ENCODE data around the gene DNAH2. TPM values are rescaled to one million over a fixed set of nuclear protein-coding genes. Genes with fewer than 3 reads are reported as not detected.
"Not testable (repeated sequence)": the region's sequence is repeated elsewhere in the genome, so short reads cannot be mapped to it uniquely, and the experiment has no call there.

Gene DNAH2
- total and polyA plus RNA-seq, 9 of the 15 experiments (the other 6 are each of a cell fraction or from before 2014, with no cell fraction given): 0.03 TPM; not detected in 8

DNA sequence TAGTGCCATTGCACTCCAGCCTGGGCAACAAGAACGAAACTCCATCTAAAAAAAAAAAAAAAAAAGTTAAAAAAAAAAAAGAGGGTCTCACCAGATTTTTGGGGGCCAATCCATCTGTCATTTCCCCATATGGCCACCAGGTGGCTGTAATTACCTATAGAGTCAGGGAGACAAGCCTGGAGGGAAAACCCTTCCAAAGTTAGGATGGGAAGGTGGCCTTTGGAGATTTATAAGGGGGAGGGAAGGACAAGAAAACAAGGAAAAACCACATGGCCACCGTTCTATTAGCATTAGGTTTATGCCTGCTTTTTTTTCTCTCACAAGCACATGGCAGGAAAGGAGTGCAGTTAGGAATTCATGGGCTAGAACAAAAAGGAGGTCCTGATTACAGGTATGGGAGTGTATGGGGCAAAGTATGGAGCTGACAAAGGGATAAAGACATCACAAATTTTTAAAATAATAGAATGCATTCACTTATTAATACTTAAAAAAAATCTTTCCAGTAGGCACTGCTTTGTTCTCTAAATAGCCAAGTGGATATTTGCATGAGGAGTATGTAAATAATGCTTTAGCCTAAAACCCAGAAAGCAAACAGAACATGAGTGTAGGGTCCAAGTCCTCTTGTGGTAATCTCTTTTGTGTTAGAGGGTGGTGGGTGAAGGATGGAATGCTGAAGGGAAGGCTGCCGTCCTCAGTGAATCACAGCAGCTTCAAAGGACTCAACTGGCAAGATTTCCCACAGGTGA, 145.3 kb downstream of the DNAH2 start (continued):
- no peak for TF ChIP-seq GATA2 (CRISPR knock-in tag; IDR thresholded peaks at IDR 0.05)
- no peak for TF ChIP-seq CREBBP (IDR thresholded peaks at IDR 0.05; ENCODE audit: low read depth, low read length)
- no peak for TF ChIP-seq SLC30A9 (CRISPR knock-in tag; IDR thresholded peaks at IDR 0.05)
- TF ChIP-seq, protein P1, sequence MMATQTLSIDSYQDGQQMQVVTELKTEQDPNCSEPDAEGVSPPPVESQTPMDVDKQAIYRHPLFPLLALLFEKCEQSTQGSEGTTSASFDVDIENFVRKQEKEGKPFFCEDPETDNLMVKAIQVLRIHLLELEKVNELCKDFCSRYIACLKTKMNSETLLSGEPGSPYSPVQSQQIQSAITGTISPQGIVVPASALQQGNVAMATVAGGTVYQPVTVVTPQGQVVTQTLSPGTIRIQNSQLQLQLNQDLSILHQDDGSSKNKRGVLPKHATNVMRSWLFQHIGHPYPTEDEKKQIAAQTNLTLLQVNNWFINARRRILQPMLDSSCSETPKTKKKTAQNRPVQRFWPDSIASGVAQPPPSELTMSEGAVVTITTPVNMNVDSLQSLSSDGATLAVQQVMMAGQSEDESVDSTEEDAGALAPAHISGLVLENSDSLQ (IDR thresholded peaks at IDR 0.05): no peak
- TF ChIP-seq IFI16 (CRISPR knock-in tag; IDR thresholded peaks at IDR 0.05): no peak
- TF ChIP-seq ZNF41 (CRISPR knock-in tag; conservative IDR thresholded peaks at IDR 0.05): no peak

DNA sequence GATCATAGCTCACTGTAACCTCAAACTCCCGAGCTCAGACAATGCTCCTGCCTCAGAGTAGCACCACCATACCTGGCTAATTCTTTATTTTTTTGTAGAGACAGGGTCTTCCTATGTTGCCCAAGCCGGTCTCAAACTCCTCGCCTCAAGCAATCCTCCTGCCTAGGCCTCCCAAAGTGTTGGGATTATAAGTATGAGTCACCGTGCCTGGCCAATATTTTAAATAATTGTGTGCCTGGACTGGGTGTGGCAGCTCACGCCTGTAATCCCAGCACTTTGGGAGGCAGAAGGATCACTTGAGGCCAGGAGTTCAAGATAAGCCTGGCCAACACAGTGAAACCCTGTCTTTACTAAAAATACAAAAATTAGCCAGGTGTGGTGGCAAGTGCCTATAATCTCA, 146.8 kb downstream of the DNAH2 start:
- BruUV-seq (replicated peaks); H3K9me3 ChIP-seq (replicated peaks; ENCODE audit: control insufficient read depth, insufficient read depth, low read depth, low read length); H4K20me1 ChIP-seq (replicated peaks; ENCODE audit: control insufficient read depth, insufficient read depth, low read length); H3K9me1 ChIP-seq (ENCODE audit: control insufficient read depth, insufficient read depth, low read length); H3K4me1 ChIP-seq (replicated peaks in 1 of 2; ENCODE audit: control insufficient read depth in 2 of 2, insufficient read depth in 2 of 2, low read length in 2 of 2); H3K9ac ChIP-seq (ENCODE audit: insufficient read depth in 1 of 2, low read depth in 2 of 2, low read length in 2 of 2); FAIRE-seq; H3K27ac ChIP-seq (ENCODE audit: extremely low read depth, low read depth, low read length); CTCF ChIA-PET (ENCODE audit: low intra/inter-chr PET ratio); H3K4me2 ChIP-seq (ENCODE audit: insufficient read depth, low read length); H2AFZ ChIP-seq (ENCODE audit: low read depth, low read length); ATAC-seq; H3K79me2 ChIP-seq (ENCODE audit: control insufficient read depth, insufficient read depth, low read length); H3K4me3 ChIP-seq; intact Hi-C loops (cut with micrococcal nuclease); in situ Hi-C loops (cut with MboI); H3K27me3 ChIP-seq (ENCODE audit: control insufficient read depth in 2 of 2, insufficient read depth in 2 of 2, low read length in 2 of 2); DNase-seq (ENCODE audit: extremely low read depth in 1 of 4, low spot score in 3 of 4): not testable (repeated sequence)
- POLR2A ChIA-PET: interaction anchor here (1.0 to 1.4 kb wide), 2 partner anchors 9 to 119 kb away, joined by 3 to 4 read pairs; no protein-coding TSS in a partner anchor
- 59% methylated on average over 5 of the region's 5 CpGs for WGBS (ENCODE audit: insufficient coverage, low coverage, missing lambda C conversion rate)
- peaks cover 26% of the 10 kb centered on the region; the same call in 2 of the 3 replicates for H3K36me3 ChIP-seq (ENCODE audit: control insufficient read depth, insufficient read depth, low read length)

Measured in K562 (cell line).